ENCODE data around the gene C1QL2.

DNA sequence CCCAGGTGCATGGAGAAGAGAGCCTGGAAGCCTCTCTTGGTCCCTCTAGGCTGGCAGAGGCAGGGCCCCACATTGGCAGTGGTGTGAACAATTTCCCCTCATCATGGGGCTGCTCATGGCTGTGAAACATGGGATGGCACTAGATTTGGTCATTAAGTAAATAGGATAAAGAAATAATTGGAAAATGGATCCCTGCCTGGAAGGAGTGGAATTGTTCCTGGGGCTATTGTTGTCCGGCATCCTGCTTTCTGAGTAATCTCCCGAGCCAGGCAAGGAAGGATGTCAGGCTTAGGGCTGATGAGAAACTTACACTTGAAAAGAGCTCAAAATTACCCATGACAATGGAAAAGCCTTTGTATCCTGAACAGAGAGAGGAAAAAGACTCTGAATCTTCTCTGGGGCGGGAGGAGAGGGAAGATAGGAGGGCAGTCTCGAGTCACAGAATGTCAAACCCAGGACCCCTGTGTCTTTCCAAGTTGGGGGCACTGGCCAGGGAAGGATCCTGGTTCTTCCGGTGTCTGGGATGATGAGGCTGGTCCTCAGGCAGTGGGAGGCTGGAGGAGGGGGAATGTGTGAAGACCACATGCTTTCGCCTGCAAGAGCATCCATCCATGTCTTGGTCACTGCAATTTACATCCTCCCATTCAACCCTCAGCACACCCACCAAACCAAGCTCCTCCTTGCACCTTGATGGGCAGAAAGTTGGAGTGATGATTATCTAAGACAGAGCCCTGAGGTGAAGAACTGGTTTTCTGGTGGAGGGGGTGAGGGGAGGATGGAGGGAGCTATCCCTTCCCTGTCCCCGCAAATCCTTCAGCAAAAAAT is 38.0 kb upstream of the C1QL2 start:
- TF ChIP-seq EZH2phosphoT487 (IDR thresholded peaks at IDR 0.05; ENCODE audit: low read depth, severe bottlenecking, unreplicated experiment) (no peak), EZH2 (IDR thresholded peaks at IDR 0.05; ENCODE audit: borderline replicate concordance) (no peak)
- TF ChIP-seq, protein P1, sequence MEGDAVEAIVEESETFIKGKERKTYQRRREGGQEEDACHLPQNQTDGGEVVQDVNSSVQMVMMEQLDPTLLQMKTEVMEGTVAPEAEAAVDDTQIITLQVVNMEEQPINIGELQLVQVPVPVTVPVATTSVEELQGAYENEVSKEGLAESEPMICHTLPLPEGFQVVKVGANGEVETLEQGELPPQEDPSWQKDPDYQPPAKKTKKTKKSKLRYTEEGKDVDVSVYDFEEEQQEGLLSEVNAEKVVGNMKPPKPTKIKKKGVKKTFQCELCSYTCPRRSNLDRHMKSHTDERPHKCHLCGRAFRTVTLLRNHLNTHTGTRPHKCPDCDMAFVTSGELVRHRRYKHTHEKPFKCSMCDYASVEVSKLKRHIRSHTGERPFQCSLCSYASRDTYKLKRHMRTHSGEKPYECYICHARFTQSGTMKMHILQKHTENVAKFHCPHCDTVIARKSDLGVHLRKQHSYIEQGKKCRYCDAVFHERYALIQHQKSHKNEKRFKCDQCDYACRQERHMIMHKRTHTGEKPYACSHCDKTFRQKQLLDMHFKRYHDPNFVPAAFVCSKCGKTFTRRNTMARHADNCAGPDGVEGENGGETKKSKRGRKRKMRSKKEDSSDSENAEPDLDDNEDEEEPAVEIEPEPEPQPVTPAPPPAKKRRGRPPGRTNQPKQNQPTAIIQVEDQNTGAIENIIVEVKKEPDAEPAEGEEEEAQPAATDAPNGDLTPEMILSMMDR (IDR thresholded peaks at IDR 0.05; ENCODE audit: poor library complexity), result no peak
